GM19438 (cell line): Measurements from ENCODE around the gene C19orf85.

Experiments
- ATAC-seq: cut with Tn5 transposase; IDR thresholded peaks from one replicate; pipeline ENCODE4 v1.9.1; 2021; ENCODE audit warnings: low read depth; ENCODE audit not compliant: unreplicated experiment

C19orf85 gene

GRCh38 chr19:55490478-55491432 is 26.2 kb upstream of the C19orf85 start:
- ATAC-seq = no peak

- no peak for ATAC-seq
Observed at GRCh38 chr19:55489711-55490477, 25.3 kb upstream of the C19orf85 start.

GRCh38 chr19:55488986-55489710 is 24.6 kb upstream of the C19orf85 start:
- ATAC-seq = no peak

GRCh38 chr19:55487924-55488687 is 23.6 kb upstream of the C19orf85 start, which contains the start of gene SSC5D:
Gene SSC5D, plus strand, starts transcription at chr19:55488436. Its CDS starts 154 bp downstream, at chr19:55488590.
- ATAC-seq = no peak

- ATAC-seq = no peak
Observed at GRCh38 chr19:55486971-55487923, 22.7 kb upstream of the C19orf85 start.

- ATAC-seq = no peak
Observed at GRCh38 chr19:55486043-55486970, 21.8 kb upstream of the C19orf85 start.

- ATAC-seq = no peak
Observed at GRCh38 chr19:55485439-55486011, 21.0 kb upstream of the C19orf85 start.

GRCh38 chr19:55484593-55485438 is 20.3 kb upstream of the C19orf85 start, which contains the start of gene NAT14:
Gene NAT14, plus strand, starts transcription at chr19:55485188. Its CDS starts 521 bp downstream, at chr19:55485709.
- no peak for ATAC-seq

- ATAC-seq = no peak
Observed at GRCh38 chr19:55483706-55484592, 19.4 kb upstream of the C19orf85 start.

GRCh38 chr19:55482967-55483705 is 18.6 kb upstream of the C19orf85 start:
- no peak for ATAC-seq

- no peak for ATAC-seq
Observed at GRCh38 chr19:55482156-55482961, 17.8 kb upstream of the C19orf85 start.

- no peak for ATAC-seq
Observed at GRCh38 chr19:55481794-55482155, 17.2 kb upstream of the C19orf85 start.

- no peak for ATAC-seq
Observed at GRCh38 chr19:55481148-55481793, 16.7 kb upstream of the C19orf85 start.
